22Rv1 (cell line): ENCODE data around the gene LDLRAD4.

Source experiments
- H3K27ac ChIP-seq: fragments of 450-650 bp; 2 replicates; pipeline ENCODE4 v1.5.1; 2017
- ZFX ChIP-seq: fragments of 450-650 bp; IDR thresholded peaks from 2 replicates; pipeline ENCODE4 v1.6.1; 2017; ENCODE audit warnings: antibody characterized with exemption, borderline replicate concordance
- TF ChIP-seq, protein P1 (sequence below): fragments of 450-650 bp; IDR thresholded peaks from 2 replicates; pipeline ENCODE4 v1.5.1; 2017; ENCODE audit warnings: mild to moderate bottlenecking

The LDLRAD4 gene

DNA sequence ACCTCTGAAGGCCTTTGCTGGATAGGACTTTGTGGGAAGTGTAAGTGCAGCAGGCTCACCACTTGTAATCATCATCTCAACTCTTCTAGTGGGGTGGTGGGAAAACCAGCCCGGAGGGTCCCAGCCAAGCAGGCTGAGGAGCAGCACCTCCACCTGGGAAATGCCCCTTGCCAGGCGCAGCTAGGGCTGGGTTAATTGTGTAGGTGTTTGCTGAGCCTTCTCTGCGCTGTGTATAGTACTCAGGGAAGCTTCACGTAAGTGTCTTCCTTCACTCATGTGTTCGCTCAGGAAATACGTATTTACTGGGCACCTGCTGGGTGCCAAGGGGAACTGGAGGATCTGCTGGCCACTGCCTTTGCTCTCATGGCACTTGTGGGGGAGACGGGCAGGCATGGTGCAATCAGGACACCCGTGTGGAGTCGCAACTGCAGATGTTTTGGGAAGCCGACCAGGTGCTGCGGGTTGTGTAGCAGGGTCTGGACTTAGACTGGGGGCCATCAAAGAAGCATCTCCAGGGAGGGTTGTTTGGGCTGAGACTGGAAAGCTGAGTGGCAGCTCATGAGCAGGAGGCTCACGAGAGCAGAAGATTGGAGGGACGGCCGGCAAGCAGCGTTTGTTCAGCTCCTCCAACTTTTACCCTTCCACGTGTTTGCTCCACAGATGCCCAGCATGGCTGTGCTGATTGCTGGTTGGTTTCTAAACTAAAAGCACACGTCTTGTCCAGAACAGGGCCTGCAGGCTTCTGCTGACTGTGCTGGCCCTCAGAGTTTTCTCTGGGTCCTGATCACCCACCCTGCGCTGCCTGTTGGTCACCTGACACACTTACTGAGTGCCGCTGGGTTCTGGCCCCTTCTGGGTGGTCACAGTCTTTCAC lies 164.6 kb downstream of the LDLRAD4 start:
- no peak for TF ChIP-seq ZFX
- TF ChIP-seq, protein P1, sequence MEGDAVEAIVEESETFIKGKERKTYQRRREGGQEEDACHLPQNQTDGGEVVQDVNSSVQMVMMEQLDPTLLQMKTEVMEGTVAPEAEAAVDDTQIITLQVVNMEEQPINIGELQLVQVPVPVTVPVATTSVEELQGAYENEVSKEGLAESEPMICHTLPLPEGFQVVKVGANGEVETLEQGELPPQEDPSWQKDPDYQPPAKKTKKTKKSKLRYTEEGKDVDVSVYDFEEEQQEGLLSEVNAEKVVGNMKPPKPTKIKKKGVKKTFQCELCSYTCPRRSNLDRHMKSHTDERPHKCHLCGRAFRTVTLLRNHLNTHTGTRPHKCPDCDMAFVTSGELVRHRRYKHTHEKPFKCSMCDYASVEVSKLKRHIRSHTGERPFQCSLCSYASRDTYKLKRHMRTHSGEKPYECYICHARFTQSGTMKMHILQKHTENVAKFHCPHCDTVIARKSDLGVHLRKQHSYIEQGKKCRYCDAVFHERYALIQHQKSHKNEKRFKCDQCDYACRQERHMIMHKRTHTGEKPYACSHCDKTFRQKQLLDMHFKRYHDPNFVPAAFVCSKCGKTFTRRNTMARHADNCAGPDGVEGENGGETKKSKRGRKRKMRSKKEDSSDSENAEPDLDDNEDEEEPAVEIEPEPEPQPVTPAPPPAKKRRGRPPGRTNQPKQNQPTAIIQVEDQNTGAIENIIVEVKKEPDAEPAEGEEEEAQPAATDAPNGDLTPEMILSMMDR, result no peak
- no peak overlapping the region for H3K27ac ChIP-seq

DNA sequence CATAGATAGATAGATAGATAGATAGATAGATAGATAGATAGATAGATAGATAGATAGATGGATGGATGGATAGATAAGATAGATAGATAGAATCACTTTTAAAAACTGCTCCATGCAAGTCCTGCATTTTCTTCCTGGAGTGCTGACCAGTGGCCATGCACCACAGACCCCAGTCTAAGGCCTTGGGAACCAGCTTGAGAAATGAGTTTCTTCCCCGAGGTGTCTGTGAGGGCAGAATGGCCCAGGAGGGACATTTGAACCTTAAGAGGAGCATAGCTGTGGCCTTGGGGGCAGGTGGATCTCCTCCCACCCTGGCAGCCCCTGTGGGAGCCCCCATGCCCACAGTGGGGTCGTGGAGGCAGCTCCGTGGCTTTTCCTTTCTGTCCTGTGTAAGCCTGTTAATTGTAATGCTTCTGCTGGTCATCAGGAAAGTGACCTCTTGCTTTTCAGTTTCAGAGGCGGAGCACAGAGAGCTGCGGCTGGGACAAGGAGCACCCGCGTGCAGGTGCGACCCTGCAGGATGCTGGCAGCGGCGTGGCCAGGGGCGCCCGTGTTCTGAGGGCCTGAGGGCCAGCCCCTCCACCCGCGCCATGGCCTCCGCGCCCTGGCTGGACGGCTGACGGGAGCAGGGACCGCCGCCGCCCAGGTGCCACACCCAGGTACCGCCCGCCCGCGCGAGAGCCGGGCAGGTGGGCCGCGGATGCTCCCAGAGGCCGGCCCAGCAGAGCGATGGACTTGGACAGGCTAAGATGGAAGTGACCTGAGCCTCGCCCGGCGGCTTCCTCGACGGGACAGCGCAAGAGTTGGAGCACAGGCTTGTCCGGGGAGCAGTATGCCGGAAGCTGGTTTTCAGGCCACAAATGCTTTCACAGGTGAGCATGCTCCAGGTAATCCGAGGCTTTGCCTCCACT lies 168.6 kb downstream of the LDLRAD4 start:
- no peak overlapping the region for H3K27ac ChIP-seq
- TF ChIP-seq, protein P1, result no peak
- no peak for TF ChIP-seq ZFX

DNA sequence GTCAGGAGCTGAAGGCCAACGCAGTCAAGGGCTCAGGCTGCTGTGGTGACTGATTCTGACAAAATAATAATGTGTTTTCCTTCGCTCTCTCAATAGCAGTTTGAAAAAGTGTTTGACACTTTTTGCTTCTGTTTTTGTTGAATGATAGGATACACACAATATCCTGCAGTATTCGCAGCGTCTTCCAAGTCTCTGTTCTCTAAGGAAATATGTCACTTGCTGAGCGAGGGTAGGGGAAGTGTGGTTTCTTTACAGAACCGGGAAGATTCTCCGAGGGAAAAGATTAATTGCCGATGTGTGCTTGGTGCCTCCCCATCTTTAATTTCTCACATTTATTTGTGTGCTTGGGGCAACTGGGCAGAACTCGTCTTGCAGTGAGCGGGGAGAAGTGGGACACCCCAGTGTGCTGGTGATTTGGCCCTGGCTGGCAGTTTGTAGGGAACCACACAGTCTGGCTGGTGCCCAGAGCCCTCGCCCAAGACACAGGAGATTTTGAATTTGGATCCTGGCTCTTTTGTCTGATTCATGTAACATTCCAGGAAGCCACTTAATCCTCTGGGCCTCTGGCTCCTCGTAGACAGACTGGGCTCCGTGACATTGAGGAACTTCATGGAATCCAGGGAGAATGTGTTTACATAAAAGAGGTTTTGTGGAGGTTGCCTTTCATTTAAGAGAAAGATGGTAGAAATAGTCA lies 169.4 kb downstream of the LDLRAD4 start:
- no peak overlapping the region for H3K27ac ChIP-seq
- TF ChIP-seq, protein P1, result no peak
- no peak for TF ChIP-seq ZFX

DNA sequence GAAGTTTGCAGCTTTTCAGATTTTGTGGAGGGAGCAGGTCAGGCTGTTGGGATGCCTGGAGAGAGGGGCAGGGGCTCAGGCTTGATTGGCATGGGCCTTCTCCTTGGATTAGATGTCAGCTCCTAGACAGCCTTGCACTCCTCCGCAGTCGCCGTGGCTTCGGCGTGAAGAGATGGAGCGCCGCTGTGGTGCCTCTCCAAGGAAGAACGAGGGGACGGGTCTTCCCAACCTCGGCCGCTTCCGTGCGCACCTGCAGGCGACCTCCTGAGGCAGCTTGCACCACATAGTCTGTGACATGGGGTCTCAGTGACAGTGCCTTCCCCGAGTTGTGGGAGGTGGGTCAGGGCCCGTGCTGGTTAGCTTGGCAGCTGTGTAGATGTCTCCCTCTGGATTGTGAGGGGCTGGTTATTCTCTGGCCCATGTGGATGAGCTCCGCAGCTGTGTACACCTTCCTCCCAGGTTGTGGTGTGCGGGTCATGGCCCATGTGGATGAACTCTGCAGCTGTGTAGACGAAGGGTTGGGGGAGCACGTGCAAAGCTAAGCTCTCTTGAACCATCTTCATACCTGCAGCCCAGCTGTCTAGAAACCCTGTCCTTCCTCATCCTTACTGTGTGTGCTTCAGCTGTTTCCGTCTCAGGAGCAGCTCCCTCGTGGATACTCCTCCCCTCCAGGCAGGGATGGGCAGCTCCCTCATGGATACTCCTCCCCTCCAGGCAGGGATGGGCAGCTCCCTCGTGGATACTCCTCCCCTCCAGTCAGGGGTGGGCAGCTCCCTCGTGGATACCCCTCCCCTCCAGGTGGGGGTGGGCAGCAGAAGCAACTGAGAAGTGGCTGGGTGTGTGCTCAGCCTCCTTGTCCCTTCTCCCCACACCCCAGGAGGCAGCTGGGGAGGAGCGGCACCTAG lies 170.3 kb downstream of the LDLRAD4 start:
- TF ChIP-seq, protein P1, result no peak
- TF ChIP-seq ZFX, result no peak
- H3K27ac ChIP-seq, result no peak overlapping the region

DNA sequence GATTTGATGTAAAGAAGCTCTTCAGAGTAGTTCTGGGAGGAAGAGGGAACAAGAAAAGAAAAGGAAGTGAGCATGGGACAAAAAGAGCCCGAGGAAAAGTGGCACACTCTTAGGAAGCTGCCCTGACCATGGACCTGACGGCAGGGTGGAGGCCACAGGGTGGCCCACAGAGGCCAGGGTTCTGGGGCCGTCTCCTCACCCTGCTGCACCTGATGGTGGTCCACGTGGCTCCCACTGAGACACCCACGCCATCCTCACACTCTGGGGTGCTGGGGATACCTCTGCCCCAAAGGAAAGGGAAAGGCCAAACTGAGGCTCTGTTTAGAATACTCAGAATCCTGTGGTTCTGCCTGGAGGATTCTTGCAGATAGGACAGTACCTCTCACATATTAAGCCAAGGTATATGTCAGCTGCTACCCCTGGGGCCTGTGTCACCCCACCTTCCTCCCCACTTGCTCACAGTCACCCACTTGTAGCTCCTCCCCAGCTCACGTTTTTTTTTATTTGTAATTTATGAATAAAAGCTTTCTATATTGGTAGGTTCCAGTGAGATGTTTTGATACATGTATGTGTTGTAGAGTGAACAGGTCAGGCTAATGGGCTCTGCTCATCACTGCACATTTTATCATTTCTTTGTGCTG lies 171.1 kb downstream of the LDLRAD4 start:
- TF ChIP-seq ZFX, result no peak
- TF ChIP-seq, protein P1, result no peak
- H3K27ac ChIP-seq, result no peak overlapping the region

DNA sequence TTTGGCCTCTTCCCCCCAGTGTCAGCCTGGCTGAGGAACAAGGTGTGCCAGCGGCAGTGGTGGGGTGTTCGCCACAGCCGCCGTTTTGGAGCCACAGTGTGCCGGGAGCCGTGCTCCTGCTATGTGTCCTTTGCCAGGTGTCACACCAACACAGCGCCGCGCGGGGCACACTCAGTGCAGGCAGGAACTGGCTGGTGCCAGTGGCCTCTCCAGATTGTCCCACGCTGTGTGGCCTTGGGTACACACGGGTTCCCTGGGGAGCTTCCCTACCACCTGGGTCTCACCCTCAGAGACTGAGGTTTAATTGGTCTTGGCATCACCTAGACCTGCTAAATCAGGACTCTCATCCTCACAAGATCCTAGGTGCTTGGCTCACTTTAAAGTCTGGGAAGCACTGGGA lies 171.6 kb downstream of the LDLRAD4 start:
- TF ChIP-seq, protein P1, result no peak
- no peak for TF ChIP-seq ZFX
- no peak overlapping the region for H3K27ac ChIP-seq
